Neural progenitor cell (in vitro differentiated cells): Measurements from ENCODE around the gene RERE.

ENCODE experiments used
- EZH2 ChIP-seq: fragments of 200-600 bp; sonication (generic); IDR thresholded peaks from 2 replicates; pipeline ENCODE4 v1.6.1; 2017; ENCODE audit warnings: antibody characterized with exemption, mild to moderate bottlenecking, moderate library complexity
- TF ChIP-seq, protein P1 (sequence below): fragments of 200-600 bp; sonication (generic); IDR thresholded peaks from 2 replicates; pipeline ENCODE4 v1.5.1; 2017; ENCODE audit warnings: antibody characterized with exemption, mild to moderate bottlenecking

DNA sequence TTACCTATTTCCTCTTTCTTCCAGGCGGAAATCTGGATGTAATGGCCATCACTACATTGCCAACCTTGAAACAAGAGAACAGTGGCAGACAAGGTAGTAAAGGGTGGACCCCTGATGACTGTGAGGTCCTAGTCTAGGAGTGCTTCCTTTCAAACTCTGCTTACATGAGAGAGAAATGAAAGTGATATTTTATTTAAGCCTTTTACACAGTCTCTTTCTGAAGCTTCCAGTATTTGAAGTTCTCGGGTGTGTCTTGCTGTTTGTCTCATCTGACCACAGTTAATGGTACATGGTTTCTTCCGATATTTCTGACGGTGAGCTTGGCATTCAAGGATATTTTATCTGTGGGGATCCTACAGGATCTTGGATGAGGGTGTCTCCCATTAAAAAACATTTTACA, 284.3 kb downstream of the RERE start:
- TF ChIP-seq, protein P1, sequence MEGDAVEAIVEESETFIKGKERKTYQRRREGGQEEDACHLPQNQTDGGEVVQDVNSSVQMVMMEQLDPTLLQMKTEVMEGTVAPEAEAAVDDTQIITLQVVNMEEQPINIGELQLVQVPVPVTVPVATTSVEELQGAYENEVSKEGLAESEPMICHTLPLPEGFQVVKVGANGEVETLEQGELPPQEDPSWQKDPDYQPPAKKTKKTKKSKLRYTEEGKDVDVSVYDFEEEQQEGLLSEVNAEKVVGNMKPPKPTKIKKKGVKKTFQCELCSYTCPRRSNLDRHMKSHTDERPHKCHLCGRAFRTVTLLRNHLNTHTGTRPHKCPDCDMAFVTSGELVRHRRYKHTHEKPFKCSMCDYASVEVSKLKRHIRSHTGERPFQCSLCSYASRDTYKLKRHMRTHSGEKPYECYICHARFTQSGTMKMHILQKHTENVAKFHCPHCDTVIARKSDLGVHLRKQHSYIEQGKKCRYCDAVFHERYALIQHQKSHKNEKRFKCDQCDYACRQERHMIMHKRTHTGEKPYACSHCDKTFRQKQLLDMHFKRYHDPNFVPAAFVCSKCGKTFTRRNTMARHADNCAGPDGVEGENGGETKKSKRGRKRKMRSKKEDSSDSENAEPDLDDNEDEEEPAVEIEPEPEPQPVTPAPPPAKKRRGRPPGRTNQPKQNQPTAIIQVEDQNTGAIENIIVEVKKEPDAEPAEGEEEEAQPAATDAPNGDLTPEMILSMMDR, result no peak
- TF ChIP-seq EZH2, result no peak
